ENCODE data around the gene SCAF4.

GRCh38 chr21:31744182-31744800, 12.4 kb upstream of the SCAF4 start:
- TF ChIP-seq POLR2AphosphoS5 (IDR thresholded peaks at IDR 0.05) (no peak), POLR2A (IDR thresholded peaks at IDR 0.05; ENCODE audit: low read depth) (no peak)

All from esophagus muscularis mucosa (tissue), 2 donors.